Peyer's patch (tissue), 4 donors: ENCODE measurements around the gene MYOZ3.

Experiments used
- POLR2A ChIP-seq, 2 donors: fragments of 450-650 bp; IDR thresholded peaks; one replicate each; pipeline ENCODE4 v1.5.1; 2017; ENCODE audit warnings: antibody characterized with exemption in 2 of 2, mild to moderate bottlenecking in 2 of 2, moderate library complexity in 2 of 2
- TF ChIP-seq, protein P1 (sequence below), 6 experiments: fragments of 450-650 bp in 4 of 6; fragments of 200-600 bp in 2 of 6; sonication (generic) in 1 of 6; IDR thresholded peaks; one replicate each; pipeline ENCODE4 v1.5.1; 2017 to 2019; ENCODE audit warnings: antibody characterized with exemption in 6 of 6, mild to moderate bottlenecking in 3 of 6, moderate library complexity in 1 of 6

DNA sequence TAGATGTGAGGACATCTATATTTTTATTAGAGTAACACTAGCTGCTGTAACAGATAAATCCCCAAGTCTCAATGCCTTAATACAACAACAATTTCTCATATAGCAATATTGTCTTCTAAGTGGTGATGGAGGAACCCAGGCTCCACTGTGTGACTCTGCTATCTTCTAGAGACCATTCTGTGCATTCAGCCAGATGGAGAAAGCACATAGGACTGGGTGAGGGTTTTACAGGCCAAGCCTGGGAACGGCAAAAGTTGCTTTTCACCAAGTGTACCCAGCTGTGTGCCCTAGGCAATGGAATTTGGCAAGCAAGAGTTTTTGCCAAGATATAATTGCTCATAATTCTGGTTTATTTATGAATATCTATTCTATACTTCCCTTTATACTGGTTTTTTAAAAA is 28.1 kb downstream of the MYOZ3 start:
- TF ChIP-seq, protein P1, sequence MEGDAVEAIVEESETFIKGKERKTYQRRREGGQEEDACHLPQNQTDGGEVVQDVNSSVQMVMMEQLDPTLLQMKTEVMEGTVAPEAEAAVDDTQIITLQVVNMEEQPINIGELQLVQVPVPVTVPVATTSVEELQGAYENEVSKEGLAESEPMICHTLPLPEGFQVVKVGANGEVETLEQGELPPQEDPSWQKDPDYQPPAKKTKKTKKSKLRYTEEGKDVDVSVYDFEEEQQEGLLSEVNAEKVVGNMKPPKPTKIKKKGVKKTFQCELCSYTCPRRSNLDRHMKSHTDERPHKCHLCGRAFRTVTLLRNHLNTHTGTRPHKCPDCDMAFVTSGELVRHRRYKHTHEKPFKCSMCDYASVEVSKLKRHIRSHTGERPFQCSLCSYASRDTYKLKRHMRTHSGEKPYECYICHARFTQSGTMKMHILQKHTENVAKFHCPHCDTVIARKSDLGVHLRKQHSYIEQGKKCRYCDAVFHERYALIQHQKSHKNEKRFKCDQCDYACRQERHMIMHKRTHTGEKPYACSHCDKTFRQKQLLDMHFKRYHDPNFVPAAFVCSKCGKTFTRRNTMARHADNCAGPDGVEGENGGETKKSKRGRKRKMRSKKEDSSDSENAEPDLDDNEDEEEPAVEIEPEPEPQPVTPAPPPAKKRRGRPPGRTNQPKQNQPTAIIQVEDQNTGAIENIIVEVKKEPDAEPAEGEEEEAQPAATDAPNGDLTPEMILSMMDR (IDR thresholded peaks at IDR 0.05), result no peak
- no peak for TF ChIP-seq POLR2A (IDR thresholded peaks at IDR 0.05)
